Left ventricle myocardium inferior (tissue), 1 donor: ENCODE data around the gene TTPAL. TPM values are rescaled to one million over a fixed set of nuclear protein-coding genes. Genes with fewer than 3 reads are reported as not detected.

Experiments
- DNase-seq: peaks from one replicate; pipeline ENCODE4 v3.0.0-alpha.2; 2020
- H3K27ac ChIP-seq: fragments of 200-600 bp; replicated peaks from 2 replicates; pipeline ENCODE4 v1.8.0; 2021
- H3K27me3 ChIP-seq: fragments of 200-600 bp; 2 replicates; pipeline ENCODE4 v1.8.0; 2021; ENCODE audit warnings: low read depth
- H3K36me3 ChIP-seq: fragments of 200-600 bp; 2 replicates; pipeline ENCODE4 v1.8.0; 2021
- H3K4me1 ChIP-seq: fragments of 200-600 bp; 2 replicates; pipeline ENCODE4 v1.8.0; 2021
- H3K4me3 ChIP-seq: fragments of 200-600 bp; 2 replicates; pipeline ENCODE4 v1.8.0; 2021; ENCODE audit warnings: mild to moderate bottlenecking, moderate library complexity
- H3K9me3 ChIP-seq: fragments of 200-600 bp; replicated peaks from 2 replicates; pipeline ENCODE4 v1.8.0; 2021
- CTCF ChIP-seq: fragments of 200-600 bp; IDR thresholded peaks from 2 replicates; pipeline ENCODE4 v1.8.0; 2021; ENCODE audit warnings: antibody characterized with exemption, mild to moderate bottlenecking, borderline replicate concordance
- intact Hi-C: fragments of 100-400 bp; cut with micrococcal nuclease; formaldehyde crosslinking; loops from one replicate; pipeline ENCODE4 v1.11.0; 2022
- total RNA-seq: library from RNA; stranded (reverse); fragmentation: NEBNext Ultra II Directional; extraction: Animal tissue kit (Norgen Biotek cat#: 25700); gene quantifications from one replicate; pipeline ENCODE4 v1.2.1, GENCODE V29; 2021
- donor health status: DM: no; HTN: yes; CAD: no; lungs with severe emphysema.

Gene TTPAL
- total RNA-seq, 1 donor from 2014 or later: 4.5 TPM

GRCh38 chr20:44532981-44533331 is 57.3 kb downstream of the TTPAL start:
- Histone ChIP-seq H3K27ac (peak overlapping the region; percentile 80), H3K9me3 (no peaks in the 10 kb centered on the region), H3K4me1 (peaks cover 27% of the 10 kb centered on the region), H3K27me3 (no peaks in the 10 kb centered on the region), H3K4me3 (peak overlapping the region; percentile 80), H3K36me3 (no peaks in the 10 kb centered on the region)
- intact Hi-C loops: loop anchor here (10.0 kb wide), 1 partner anchor 62 kb away; no protein-coding TSS in a partner anchor
- no peak for TF ChIP-seq CTCF
- no peak for DNase-seq

GRCh38 chr20:44533928-44534327 is 58.3 kb downstream of the TTPAL start:
- no peaks in the 10 kb centered on the region for H3K27me3 ChIP-seq
- no peak for TF ChIP-seq CTCF
- intact Hi-C loops: loop anchor here (10.0 kb wide), 1 partner anchor 61 kb away; no protein-coding TSS in a partner anchor
- H3K4me1 ChIP-seq: peaks cover 27% of the 10 kb centered on the region
- no peaks in the 10 kb centered on the region for H3K36me3 ChIP-seq
- H3K9me3 ChIP-seq: no peaks in the 10 kb centered on the region
- no peak overlapping the region for H3K4me3 ChIP-seq
- H3K27ac ChIP-seq: peak overlapping the region; percentile 80
- DNase-seq: no peak

GRCh38 chr20:44536175-44536574 is 60.5 kb downstream of the TTPAL start:
- intact Hi-C loops: loop anchor here (10.0 kb wide), 1 partner anchor 59 kb away; no protein-coding TSS in a partner anchor
- Histone ChIP-seq H3K4me1 (peaks cover 34% of the 10 kb centered on the region), H3K9me3 (no peaks in the 10 kb centered on the region), H3K36me3 (no peaks in the 10 kb centered on the region), H3K4me3 (no peak overlapping the region), H3K27me3 (no peaks in the 10 kb centered on the region), H3K27ac (no peak overlapping the region)
- TF ChIP-seq CTCF: no peak
- DNase-seq: no peak

- Histone ChIP-seq H3K27ac (no peak overlapping the region), H3K27me3 (no peaks in the 10 kb centered on the region), H3K9me3 (no peaks in the 10 kb centered on the region), H3K4me3 (no peak overlapping the region), H3K36me3 (no peaks in the 10 kb centered on the region), H3K4me1 (peaks cover 34% of the 10 kb centered on the region)
- TF ChIP-seq CTCF: peak; percentile 51
- no peak for DNase-seq
- intact Hi-C loops: loop anchor here (10.0 kb wide), 1 partner anchor 57 kb away; no protein-coding TSS in a partner anchor
These were observed 62.3 kb downstream of the TTPAL start for GRCh38 chr20:44537993-44538392.

- Histone ChIP-seq H3K4me3 (no peak overlapping the region), H3K27me3 (no peaks in the 10 kb centered on the region), H3K36me3 (no peaks in the 10 kb centered on the region), H3K9me3 (no peaks in the 10 kb centered on the region), H3K27ac (no peak overlapping the region), H3K4me1 (peaks cover 43% of the 10 kb centered on the region)
- no peak for DNase-seq
- TF ChIP-seq CTCF: no peak
- intact Hi-C loops: no loop called here
These were observed 65.2 kb downstream of the TTPAL start for GRCh38 chr20:44540834-44541233.

- no peaks in the 10 kb centered on the region for H3K9me3 ChIP-seq
- H3K27me3 ChIP-seq: no peaks in the 10 kb centered on the region
- peak overlapping the region; percentile 18 for H3K4me3 ChIP-seq
- intact Hi-C loops: no loop called here
- DNase-seq: no peak
- TF ChIP-seq CTCF: no peak
- H3K36me3 ChIP-seq: no peaks in the 10 kb centered on the region
- H3K27ac ChIP-seq: peak overlapping the region; percentile 39
- H3K4me1 ChIP-seq: peaks cover 43% of the 10 kb centered on the region
These were observed 66.3 kb downstream of the TTPAL start for GRCh38 chr20:44541992-44542391.
